Colon (tissue), 2 donors: Measurements from ENCODE around the gene GRM4.
"Not testable (repeated sequence)": the region's sequence is repeated elsewhere in the genome, so short reads cannot be mapped to it uniquely, and the experiment has no call there.

ENCODE experiments used
- FAIRE-seq: peaks from 2 replicates; lab custom pipeline; 2012; peaks lifted over from hg19 to GRCh38; lab: Jason Lieb, UNC
- donor health status: control.
- donor health status: control.

Gene GRM4

DNA sequence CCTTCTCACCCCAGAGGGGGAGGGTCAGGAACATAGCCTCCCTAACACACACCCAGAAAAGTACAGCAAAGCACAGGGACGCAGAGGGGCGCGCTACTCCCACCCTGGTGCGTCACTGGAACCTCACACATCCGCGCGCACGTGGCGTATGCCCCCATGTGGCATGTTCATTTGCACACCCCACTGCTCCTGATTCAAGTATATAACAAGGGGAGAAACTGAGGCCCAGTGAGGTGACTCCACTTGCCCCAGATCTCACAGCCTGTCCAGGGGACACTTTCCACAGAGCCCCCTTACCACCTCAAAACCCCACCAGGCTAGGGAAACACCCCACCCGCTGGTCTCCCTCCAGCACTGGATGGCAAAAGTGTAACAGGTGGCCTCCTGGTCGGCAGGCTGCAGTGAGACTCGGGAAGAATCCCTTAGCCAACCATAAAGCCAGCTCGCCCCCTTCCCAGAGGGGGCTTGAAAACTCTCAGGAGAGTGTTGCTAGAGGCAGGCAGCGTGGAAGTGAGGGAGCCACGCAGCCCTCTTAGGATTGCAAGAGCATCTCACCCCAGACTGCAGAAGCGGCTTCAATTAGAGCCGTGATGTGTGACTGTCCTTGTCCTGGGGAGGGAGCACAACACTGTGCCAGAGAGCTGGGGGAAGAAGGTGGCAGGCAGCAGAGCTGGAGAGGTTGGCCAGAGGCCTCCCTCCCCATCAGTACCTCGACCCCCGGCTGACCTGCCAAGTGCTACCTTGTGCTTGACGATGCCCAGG lies at the start of gene GRM4:
TSS of gene GRM4 (minus strand) at position 67 of the 762 bp plus-strand sequence. CDS start 12,591 bp downstream, outside the sequence.
- FAIRE-seq: no peak

DNA sequence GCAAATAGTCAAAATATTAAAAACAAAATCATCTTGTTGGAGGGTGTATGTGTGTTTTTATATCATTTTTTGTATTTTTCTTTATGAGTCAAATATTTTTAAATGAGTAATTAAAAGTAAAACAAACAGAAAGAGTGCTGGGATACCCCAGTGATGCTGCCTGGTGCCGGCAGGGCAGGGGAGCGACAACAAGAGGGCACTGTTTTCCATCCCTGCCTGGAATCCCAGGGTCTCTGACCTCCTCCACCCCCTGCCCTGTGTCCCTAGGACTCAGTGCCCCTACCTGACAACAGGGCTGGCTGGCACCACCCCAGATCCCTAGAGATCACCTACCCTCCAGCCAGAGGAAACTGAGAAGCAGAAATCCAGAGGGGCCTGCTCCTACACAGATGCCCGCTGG lies 48.9 kb upstream of the GRM4 start:
- no peak for FAIRE-seq

DNA sequence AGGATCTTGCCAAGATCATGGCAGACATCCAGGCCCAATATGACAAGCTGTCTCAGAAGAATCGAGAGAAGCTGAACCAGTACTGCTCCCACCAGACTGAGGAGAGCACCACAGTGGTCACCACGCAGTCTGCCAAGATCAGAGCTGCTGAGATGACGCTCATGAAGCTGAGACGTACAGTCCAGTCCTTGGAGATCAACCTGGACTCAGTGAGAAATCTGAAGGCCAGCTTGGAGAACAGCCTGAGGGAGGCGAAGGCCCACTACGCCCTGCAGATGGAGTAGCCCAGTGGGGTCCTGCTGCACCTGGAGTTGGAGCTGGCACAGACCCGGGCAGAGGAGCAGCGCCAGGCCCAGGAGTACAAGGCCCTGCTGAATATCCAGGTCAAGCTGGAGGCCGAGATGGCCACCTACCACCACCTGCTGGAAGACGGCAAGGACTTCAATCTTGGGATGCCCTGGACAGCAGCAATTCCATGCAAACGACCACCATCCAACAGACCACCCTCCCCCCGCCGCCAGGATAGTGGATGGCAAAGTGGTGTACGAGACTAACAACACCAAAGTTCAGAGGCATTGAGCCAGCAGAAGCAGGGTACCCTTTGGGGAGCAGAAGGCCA lies 44.7 kb upstream of the GRM4 start:
- FAIRE-seq: no peak

DNA sequence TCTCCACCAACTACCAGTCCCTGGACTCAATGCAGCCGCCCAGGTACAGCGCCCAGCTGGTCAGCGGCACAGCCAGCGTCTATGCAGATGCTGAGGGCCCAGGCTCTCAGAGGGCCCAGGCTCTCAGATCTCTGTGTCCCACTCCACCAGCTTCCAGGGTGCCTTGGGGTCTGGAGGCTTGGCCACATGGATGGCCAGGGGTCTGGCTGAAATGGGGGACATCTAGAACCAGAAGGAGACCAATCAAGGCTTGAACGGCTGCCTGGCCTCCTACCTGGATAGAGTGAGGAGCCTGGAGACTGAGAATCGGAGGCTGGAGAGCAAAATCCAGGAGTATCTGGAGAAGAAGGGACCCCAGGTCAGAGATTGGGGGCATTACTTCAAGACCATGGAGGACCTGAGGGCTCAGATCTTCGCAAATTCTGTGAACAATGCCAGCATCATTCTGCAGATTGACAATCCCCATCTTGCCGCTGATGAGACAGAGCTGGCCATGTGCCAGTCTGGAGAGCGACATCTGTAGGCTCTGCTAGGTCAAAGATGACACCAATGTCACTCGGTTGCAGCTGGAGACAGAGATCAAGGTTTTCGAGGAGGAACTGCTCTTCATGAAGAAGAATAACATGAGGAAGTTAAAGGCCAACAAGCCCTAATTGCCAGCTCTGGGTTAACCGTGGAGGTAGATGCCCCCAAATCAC lies 44.1 kb upstream of the GRM4 start:
- no peak for FAIRE-seq

DNA sequence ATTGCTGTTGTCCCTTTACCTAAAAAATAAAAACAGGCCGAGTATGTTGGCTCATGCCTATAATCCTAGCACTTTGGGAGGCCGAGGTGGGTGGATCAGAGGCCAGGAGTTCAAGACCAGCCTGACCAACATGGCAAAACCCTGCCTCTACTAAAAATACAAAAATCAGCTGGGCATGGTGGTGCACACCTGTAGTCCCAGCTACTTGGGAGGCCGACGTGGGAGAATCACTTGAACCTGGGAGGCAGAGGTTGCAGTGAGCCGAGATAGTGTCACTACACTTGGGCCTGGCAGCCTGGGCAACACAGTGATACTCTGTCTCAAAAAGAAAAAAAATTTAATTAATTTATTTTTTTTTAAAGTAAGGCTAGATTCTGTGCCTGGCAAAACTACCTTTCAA lies 38.8 kb upstream of the GRM4 start:
- FAIRE-seq: not testable (repeated sequence)

DNA sequence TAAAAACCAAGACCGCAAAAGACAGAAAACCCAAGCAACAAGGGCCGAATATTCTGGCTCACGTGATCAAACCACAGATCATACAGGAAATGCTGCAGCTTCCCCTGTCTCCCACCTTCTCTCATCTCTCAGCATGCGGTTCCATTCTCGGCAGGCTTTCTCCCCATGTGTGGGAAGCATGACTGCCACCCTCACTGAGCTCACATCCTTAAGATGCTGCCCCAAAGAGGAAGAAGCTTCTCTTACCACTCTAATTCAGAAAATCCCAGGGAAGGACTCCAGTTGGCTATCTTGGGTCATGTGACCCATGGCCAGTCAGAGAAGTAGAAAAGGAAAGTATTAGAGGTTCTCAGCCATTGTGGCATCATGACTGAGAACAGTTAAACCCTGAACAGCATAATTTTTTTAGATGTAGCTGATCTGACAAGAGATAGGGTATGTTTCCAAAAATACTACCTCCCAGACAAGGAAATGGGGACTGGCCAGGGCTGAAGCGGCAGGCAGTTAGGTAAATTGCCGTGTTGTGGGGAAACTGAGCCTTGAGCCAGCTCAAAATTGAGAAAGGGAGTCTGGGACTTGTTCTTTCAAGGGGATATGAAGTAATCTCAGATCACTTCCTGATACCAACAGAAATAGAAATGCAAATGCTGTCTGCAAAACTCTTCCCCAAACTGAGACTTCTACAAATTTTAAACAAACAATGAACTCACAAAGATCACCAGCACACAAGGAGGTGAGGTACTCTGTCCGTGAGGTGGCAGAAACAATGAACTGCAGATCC lies 37.1 kb upstream of the GRM4 start:
- FAIRE-seq: no peak

DNA sequence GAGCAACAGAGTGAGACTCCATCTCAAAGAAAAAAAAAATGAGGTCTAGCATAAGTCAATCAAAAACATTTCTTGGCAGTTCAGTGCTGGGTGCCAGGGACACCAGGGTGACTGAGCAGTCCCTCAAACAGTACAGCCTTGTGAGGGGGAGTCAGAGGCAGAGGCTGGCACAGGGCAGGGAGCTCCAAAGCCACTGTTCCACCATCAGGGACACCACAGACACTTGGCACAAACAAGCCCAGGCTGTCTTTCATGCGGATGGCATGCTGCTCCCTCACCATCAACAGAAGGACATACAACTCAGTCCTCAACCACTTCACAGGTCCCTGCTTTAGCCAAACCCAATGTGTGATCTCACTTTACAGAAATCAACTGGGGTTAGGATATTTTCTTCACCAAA lies 36.0 kb upstream of the GRM4 start:
- FAIRE-seq: no peak

DNA sequence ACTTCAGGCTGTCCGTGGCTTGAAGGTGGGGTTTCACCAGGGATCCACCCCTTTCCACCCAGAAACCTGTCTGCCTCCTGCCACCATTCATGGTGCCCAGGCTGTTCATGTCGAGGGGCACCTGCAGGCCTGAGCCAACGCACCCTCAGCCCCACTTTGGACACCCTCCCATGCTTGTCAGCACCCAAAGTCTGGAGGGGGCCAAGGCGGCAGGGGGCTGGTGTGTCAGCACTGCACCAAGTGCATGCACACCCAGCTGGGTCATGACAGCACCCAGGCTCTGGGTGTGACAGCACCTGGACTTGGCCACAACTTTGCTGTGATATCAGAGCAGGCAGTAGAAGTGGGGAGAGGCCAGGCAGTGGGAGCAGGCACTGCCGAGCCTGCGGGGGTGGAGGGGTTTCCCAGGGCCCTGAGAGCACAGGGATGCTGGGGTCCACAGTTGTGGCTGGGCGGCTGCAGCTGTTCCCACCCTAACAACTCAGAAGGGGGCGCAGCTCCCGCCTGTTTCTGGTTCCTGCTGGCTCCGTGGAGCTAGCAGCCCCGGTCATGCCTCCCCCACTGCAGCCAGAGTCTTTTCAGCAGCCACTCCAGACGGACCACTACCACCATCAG lies 33.3 kb upstream of the GRM4 start:
- FAIRE-seq: no peak

DNA sequence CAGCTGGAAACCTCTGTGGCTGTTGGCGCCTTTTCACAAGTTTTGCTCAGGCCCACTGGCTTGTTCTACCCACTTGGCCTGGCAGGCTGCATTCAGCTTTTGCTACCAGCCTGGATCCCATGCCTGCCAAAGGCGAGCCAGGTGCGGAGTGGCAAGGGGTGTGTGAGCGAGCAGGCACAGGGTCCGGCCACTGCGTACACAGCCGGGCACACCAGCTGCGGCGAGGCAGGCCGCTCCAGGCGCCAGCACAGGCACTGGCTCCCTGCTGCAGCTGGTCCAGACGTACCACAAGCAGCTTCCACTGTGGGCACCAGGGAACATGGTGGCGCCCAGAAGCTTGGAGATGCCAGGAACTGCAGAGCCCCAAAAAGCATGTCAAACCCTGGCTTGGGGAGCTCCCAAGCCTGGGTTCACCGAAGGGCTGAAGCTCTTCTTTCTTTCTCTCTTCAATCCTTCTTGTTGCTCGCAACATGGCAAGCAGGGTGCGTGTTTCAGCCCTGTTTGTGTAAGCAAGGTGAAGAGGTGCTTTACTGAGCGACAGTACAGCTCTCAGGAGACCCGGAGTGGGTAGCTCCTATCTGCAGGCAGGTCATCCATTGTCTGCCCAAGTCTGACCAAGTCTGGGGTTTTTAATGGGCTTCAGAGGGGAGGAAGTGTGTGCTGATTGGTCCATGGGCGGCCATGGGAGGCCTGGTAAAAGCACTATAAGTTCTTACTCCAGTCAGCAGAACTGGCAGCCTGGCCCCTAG lies 32.6 kb upstream of the GRM4 start:
- no peak for FAIRE-seq

DNA sequence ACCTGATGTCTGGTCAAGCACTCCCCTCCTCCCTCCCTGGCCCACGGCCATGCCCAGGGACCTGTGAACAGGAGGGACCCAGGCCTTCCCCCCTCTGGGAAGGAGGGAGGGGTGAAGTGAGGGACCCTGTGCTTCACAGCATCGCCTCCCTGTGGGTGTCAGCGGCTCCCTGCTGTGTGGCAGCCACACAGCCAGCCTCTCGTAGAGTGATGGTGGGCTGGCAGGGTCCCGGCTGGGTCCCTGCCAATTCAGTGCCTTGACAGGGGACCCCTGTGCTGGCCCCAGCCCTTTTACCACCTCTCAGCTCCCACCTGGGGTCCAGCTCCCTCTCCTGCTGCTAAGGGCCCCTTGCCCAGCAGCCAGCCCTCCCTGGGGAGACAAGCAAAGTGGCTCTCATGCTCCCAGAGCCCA lies 31.3 kb upstream of the GRM4 start:
- no peak for FAIRE-seq

DNA sequence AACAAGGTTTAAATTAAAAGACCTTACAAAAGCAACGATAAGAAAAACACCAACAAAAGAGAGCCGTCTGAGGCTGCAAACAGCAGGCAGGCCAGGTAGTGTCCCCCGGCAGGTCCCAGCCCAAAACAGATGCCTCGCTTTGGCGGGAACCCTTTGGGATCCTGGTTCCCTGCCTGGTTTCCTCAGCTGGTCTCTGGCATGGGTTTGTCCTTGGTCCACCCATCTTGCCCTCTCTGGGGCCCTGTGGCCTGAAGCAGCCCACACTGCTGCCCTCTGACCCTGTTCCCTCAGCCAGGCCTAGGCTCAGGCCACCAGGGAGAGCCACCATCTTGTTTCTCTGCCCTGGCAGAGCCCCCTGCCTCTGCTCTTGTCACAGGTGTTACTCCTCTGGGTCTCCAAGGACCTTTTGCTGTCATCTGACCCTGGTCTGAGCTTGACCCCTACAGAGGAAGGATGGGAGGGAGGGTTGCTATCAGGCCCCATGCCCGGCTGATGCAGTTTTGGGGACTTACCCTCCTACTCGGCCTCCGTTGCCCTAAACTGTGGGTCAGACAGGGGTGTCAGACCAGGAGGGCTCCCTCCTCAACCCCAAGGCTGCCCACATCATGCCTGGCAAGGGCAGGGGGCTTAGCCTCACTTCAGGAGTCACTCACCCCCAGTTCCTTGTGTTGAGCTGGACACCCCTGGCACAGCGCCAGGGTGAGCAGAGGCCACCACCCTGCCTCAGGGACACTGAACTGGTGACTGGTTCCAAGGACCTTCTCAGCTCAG lies 30.6 kb upstream of the GRM4 start:
- FAIRE-seq: no peak

DNA sequence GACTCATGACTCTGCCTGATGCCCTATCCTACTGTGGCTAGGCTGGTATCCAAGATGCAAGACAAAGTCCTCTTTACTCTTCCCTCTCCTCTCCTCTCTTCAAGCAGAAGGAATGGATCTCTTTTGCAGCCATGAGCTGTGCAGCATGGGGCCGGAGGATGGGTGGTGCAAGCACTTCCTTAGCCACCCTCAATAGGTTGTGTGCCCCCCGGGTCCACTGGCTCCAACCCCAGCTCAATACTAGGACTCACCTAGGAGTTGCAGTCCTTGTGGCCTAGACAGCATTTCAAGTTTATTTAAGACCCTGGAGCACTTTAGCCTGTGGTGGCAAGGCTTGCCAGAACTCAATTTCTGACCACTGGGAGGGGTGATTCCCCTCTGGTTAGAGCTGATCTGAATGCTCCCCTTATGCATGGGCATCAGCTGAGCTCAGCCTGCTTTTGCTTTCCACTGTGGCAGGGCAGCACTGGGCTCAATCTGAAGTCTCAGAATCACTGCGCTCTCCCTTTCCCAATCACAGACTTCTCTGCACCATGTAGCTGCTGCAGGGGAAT lies 29.0 kb upstream of the GRM4 start:
- FAIRE-seq: no peak

DNA sequence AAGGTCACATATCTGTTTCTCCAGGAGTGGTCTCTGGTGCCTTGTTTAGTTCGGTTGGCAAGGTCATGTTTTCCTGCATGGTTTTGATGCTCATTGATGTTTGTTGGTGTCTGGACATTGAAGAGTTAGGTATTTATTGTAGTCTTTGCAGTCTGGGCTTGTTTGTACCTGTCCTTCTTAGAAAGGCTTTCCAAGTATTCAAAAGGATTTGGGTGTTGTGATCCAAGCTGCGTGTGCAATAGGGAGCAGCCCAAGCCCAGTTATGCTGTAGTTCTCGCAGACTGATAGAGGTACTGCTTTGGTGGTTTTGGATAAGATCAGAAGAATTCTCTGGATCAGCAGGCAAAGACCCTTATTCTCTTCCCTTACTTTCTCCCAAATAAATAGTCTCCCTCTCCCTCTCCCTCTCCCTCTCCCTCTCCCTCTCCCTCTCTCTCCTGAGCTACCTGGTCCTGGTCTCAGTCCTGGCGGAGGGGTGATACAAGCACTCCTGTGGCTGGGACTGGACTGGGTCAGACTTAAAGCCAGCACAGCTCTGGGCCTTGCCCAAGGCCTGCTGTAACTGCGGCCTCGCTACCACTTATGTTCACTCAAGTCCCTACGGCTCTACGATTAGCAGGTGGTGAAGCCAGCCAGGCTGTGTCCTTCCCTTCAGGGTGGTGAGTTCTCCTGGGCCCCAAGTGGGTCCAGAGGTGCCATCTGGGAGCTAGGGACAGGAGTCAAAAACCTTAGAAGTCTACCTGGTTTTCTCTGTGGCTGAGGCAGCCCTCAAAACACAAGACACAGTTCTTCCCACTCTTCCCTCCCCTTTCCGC lies 27.3 kb upstream of the GRM4 start:
- no peak for FAIRE-seq

DNA sequence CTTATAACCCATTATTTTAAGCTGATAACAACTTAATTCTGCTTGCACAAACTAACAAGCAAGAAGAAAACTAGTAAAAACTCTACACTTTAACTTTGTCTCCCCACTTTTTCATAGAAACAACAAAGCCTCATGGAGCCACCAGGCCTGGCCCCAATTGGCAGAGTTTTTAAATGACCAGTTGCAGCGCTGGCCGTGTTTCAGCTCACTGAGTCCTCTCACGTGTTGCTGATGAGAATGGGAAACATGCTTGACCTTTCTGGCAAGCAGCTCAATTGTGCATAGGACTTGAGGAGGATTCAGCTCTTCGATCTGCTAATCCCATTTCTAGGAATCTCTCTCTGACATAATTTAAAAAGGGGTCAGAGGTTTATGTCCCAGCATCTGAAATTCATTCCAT lies 24.5 kb upstream of the GRM4 start:
- FAIRE-seq: no peak

DNA sequence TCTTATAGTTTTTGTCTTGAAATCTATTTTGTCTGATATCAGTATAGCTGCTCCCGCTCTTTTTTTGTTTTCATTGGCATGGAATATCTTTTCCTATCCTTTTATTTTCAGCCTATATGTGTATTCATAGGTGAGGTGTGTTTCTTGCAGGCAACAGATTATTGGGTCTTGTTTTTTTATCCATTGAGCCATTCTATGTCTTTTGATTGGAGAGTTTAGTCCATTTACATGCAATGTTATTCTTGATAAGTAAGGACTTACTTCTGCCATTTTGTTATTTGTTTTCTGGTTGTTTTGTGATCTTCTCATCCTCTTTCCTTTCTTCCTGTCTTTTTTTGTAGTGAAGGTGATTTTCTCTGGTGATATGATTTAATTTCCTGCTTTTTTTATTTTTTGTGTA lies 24.0 kb upstream of the GRM4 start:
- no peak for FAIRE-seq

DNA sequence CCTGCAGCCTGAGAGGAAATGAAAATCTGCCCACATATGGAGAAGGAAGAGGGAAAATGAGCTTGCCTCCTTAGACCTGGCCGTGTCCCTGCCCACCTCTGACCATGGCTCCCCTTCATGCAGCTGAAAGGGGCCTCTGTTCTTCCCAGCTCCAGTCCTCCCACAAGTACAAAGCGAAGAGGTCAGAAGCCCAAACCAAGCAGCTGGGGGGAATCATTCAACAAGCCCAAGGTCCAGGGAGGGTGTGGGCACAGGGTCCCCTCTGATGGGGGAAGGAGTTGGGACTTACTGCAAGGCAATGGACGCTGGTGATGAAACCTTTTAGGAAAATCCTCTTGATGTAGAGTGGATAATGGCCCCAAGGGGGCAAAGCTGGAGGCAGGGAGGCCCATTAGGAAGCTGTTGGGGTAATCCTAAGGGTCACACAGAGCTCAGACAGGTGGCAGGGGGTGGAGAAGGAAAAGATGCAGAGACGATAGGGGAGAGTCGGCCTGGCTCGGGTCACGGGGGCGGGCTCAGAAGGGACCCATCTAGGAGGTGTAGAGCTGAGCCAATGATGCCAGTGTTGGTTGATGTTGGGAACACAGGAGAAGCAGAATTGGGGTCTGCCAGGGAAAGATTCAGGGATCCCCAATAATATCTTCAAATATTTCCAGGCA lies 16.1 kb upstream of the GRM4 start:
- no peak for FAIRE-seq

DNA sequence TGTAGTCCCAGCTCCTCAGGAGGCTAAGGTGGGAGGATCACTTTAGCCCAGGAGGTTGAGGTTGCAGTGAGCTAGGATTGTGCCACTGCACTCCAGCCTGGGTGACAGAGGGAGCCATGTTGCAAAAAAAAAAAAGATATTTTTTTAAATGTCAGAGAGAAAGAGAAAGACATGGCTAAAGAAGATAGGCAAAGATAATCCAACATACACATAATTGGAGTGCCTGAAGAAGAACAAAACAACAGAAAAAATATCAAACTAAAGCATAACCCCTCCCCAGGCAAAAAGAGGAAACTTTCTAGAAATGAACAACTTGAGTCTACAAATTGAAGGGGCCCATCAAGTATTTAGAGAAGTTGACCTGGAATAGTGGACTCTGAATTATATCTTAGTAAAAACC lies 14.0 kb upstream of the GRM4 start:
- no peak for FAIRE-seq

DNA sequence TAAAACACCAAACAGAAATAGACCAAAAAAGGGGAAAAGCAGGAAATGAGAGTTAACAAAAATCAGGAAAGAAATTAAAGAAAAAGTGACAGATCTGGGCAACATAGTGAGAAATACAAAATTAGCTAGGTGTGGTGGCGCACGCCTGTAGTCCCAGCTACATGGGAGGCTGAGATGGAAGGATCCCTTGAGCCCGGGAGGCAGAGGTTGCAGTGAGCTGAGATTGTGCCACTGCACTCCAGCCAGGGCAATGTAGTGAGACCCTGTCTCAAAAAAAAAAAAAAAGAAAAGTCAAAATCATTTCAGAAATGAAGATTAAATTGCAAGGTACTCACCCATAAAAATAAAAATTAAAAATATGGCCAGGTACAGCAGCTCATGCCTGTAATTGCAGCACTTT lies 13.0 kb upstream of the GRM4 start:
- no peak for FAIRE-seq

DNA sequence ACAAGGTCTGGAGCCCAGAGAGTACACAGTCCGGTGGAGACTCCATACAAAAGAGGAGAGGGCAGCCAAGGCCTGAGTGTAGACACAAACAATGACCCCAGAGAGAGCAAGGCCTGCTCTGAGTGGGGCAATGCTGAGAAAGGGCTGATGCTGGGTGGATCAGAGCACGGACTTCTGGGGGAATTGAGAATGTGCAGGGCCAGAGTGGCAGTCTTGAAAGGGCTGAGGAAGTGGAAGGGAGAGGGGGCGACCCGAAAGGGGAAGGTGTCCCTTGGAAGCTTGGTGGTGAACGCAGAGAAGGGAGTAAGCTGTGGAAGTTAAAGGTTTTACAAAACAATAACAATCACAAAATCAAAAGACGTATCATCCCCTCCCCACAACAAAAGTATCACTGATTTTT lies 12.0 kb upstream of the GRM4 start:
- FAIRE-seq: no peak
